GM21619 (cell line): ENCODE measurements around the gene CEP104.

ENCODE experiments used
- ATAC-seq: cut with Tn5 transposase; IDR thresholded peaks from one replicate; pipeline ENCODE4 v1.9.1; 2021; ENCODE audit not compliant: unreplicated experiment

The CEP104 gene

DNA sequence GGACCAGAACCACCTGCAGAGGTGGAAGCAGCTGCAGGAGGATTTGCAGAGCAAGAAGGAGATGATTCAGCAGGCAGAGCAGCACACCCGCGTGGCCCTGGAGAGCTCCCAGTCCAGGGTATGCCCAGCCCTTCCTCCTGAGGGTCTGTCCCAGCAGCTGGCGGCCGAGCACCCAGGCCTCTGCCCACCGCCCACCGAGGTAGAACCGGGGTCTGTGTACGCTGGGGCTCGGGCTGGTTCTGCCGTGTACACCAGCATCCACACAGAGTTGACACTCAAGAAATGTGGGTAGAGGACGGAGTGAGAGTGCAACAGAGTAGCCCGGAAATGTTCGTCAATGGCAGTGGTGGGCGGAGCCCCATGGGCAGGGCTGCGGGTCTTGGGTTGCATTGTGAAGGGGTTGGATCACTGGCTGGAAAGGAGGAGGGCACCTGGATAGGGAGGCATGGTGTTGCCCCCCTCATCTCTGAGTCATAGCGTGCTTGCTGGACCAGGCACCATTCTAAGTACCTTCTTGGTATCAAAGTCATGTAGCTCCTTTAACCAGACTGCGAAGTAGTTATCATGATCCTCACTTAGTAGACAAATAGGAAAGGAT is 89.6 kb downstream of the CEP104 start:
- no peak for ATAC-seq

DNA sequence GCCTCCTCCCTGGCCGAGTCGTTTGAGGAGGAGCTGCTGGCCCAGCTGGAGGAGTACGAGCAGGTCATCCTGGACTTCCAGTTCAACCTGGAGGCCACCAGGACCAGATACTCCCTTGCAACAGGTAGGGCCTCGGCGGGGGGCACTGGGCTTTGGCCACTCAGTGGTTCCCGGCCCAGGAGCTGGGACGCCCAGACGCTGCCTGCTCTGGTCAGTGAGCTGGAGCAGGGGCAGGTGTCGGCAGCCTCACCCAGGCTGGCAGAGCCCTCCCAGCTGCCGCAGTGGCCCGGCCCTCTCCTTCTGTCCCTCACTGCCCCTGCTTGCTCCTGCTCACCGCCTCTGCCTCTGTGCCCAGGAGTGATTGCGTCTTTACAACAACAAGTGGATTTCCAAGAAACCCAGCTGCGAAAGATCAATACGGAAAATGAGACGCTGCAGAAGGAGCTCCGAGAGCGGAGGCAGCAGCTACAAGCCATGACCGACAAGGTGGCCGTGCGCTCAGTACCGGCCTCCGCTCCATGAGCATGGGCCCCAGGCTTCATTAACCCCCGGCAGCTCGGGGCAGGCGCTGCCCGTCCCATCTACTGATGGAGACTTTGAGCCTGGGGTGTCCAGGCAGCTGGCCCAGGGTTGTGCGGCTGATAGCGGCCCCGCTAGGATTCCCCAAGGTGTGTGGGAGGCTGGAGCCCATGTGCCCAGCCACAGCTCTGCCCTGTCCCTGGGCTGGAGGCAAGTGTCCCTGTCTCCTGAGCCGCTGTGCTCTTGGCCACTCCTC is 93.5 kb downstream of the CEP104 start:
- no peak for ATAC-seq

DNA sequence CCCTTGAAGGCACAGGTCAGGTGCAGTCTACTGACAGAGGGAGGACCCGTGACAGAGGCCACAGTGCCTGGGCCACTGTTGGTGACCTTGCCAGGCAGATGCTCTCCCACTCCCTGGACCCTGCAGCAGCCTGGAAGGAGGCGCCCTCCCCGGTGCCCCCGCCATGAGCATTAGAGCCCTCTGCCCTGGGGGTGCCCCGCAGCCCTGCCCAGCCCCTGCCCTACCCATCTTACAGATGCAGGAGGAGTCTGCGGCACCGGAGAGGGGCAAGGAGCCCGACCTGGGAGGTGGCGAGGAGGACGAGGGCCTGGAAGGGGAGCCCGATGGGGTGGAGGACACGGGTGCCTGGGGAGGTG is 94.2 kb downstream of the CEP104 start:
- no peak for ATAC-seq

DNA sequence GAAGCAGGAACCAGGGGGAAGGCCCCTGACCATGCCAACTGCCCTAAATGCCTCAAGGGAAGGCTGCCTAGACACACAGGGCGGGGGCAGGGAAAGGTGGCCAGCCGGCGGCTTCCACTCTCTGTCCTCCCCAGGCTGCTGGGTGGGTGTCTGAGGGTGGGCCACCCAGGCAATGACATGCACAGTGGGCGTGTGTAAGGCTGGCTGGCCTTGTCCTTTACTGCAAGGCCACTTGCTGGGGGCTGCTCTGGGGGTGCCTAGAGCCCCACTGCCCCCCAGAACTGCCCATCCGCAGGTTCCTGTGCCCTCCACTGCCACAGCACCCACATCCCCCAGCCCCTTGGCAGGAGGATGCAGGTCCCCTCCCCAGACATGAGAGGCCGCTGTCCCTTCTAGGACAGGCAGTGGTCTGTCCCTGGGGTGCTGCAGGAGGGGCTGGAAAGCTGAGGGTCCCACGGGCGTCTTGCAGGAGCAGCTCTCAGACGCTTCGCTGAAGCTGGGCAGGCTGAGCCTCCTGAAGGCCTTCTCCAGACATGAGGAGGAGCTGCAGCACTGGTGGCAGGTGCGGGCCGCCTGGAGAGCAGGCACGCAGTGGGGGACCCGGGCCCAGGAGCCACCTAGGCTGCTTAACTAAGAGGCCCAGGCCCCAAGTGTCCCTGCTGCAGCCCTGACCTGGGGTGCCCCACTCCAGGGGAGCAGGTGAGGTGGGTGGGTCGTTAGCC is 94.7 kb downstream of the CEP104 start:
- ATAC-seq, result no peak
